ENCODE measurements around the gene RAB3D.

DNA sequence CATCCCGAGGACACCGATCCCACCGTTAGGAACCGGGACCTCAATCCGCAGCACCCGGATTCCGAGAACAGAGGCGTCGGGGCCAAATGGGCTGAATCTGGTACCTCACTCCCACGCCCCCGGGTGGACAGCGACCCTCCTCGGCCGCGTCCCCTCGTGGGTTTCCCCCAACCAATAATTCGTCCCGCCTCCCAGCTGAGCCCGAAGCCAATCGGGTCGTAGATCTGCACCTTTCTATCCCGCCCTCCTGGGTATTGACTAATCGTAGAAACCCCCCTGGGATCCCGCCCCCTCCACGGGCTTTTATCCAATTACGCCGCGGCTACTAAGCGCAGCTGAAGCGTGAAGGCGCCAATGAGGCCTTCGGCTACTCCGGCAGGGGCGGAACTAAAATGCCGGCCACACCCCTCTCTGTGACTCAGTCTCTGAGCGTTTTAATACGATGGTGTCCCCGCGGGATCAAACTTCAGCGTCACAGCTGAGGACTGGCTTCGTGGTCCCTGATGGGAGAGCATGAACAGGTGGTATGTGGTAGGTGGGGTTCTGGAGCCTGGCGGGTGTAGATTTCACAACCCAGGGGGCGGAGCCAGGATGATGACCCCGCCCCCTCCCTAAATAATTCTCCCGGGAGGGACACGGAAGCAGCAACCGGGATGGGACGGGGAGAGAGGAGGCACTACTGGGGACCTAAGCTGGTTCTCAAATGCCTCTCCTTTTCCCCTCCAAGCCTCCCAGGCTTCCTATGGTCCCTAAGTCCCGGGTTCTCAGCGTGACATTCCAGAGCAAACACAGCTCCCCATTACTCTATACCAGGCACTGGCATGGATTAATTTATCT is 6.9 kb upstream of the RAB3D start, which contains the start of the genes CCDC159 and TMEM205:
- TF ChIP-seq, protein P1, sequence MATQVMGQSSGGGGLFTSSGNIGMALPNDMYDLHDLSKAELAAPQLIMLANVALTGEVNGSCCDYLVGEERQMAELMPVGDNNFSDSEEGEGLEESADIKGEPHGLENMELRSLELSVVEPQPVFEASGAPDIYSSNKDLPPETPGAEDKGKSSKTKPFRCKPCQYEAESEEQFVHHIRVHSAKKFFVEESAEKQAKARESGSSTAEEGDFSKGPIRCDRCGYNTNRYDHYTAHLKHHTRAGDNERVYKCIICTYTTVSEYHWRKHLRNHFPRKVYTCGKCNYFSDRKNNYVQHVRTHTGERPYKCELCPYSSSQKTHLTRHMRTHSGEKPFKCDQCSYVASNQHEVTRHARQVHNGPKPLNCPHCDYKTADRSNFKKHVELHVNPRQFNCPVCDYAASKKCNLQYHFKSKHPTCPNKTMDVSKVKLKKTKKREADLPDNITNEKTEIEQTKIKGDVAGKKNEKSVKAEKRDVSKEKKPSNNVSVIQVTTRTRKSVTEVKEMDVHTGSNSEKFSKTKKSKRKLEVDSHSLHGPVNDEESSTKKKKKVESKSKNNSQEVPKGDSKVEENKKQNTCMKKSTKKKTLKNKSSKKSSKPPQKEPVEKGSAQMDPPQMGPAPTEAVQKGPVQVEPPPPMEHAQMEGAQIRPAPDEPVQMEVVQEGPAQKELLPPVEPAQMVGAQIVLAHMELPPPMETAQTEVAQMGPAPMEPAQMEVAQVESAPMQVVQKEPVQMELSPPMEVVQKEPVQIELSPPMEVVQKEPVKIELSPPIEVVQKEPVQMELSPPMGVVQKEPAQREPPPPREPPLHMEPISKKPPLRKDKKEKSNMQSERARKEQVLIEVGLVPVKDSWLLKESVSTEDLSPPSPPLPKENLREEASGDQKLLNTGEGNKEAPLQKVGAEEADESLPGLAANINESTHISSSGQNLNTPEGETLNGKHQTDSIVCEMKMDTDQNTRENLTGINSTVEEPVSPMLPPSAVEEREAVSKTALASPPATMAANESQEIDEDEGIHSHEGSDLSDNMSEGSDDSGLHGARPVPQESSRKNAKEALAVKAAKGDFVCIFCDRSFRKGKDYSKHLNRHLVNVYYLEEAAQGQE (IDR thresholded peaks at IDR 0.05; ENCODE audit: insufficient replicate concordance, low read depth), result peak; percentile 36
- TF ChIP-seq, protein P2, sequence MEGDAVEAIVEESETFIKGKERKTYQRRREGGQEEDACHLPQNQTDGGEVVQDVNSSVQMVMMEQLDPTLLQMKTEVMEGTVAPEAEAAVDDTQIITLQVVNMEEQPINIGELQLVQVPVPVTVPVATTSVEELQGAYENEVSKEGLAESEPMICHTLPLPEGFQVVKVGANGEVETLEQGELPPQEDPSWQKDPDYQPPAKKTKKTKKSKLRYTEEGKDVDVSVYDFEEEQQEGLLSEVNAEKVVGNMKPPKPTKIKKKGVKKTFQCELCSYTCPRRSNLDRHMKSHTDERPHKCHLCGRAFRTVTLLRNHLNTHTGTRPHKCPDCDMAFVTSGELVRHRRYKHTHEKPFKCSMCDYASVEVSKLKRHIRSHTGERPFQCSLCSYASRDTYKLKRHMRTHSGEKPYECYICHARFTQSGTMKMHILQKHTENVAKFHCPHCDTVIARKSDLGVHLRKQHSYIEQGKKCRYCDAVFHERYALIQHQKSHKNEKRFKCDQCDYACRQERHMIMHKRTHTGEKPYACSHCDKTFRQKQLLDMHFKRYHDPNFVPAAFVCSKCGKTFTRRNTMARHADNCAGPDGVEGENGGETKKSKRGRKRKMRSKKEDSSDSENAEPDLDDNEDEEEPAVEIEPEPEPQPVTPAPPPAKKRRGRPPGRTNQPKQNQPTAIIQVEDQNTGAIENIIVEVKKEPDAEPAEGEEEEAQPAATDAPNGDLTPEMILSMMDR (IDR thresholded peaks at IDR 0.05; ENCODE audit: insufficient read depth, low read length), result no peak
- 0 out of 2 replicates have a peak, but pooled peaks have one; percentile 12 for TF ChIP-seq GABPA (IDR thresholded peaks at IDR 0.05; ENCODE audit: low read depth)
- no peak; the same call in none of the 2 replicates for TF ChIP-seq POLR2AphosphoS5 (IDR thresholded peaks at IDR 0.05; ENCODE audit: low read depth)
- TF ChIP-seq SPI1 (IDR thresholded peaks at IDR 0.05; ENCODE audit: borderline replicate concordance, low read depth), result peak; percentile 39; the same call in 1 of the 2 replicates

Data from HL-60 (cell line).